CD4-positive, alpha-beta T cell (primary cell): ENCODE results near the gene TAPBP. TPM values are rescaled to one million over a fixed set of nuclear protein-coding genes. Genes with fewer than 3 reads are reported as not detected.

Experiments used
- ATAC-seq: fragments of 200-7000 bp; cut with Tn5 transposase; one replicate; pipeline ENCODE4 v1.10.0; 2022; ENCODE audit warnings: mild to moderate bottlenecking; ENCODE audit not compliant: poor library complexity
- CTCF ChIA-PET: fragments of 350-600 bp; sonication (Branson Sonifier 250); formaldehyde crosslinking; loops from one replicate; lab custom pipeline; 2021; ENCODE audit warnings: antibody characterized with exemption, inconsistent platforms; lab: Charles Lee
- POLR2A ChIA-PET: fragments of 350-600 bp; sonication (Branson Sonifier 250); formaldehyde crosslinking; loops from one replicate; lab custom pipeline; 2021; ENCODE audit warnings: antibody characterized with exemption, inconsistent platforms; lab: Charles Lee
- DNase-seq, 14 experiments: peaks; one replicate each; pipeline ENCODE4 v3.0.0-alpha.2; 2013 to 2020; ENCODE audit warnings: mixed read lengths in 2 of 14
- H3K27ac ChIP-seq, 2 donors: one replicate each; pipeline versions ENCODE4 v1.5.1 to v1.7.0; 2013; ENCODE audit warnings: low read length in 2 of 2, low read depth in 1 of 2, mild to moderate bottlenecking in 1 of 2
- H3K27me3 ChIP-seq, 2 experiments: 1 replicate in 1 of 2; 2 replicates in 1 of 2; pipeline versions ENCODE4 v1.6.1 to v1.7.0; 2013; ENCODE audit warnings: low read length in 2 of 2, control low read depth in 1 of 2, mild to moderate bottlenecking in 1 of 2, moderate library complexity in 1 of 2; ENCODE audit not compliant: insufficient read depth in 2 of 2, control insufficient read depth in 1 of 2
- H3K36me3 ChIP-seq: one replicate; pipeline ENCODE4 v1.6.1; 2013; ENCODE audit warnings: low read length, control low read depth; ENCODE audit not compliant: insufficient read depth
- H3K4me1 ChIP-seq: one replicate; pipeline ENCODE4 v1.6.1; 2013; ENCODE audit warnings: low read length, control low read depth; ENCODE audit not compliant: insufficient read depth
- H3K4me3 ChIP-seq: one replicate; pipeline ENCODE4 v1.5.1; 2013; ENCODE audit warnings: mild to moderate bottlenecking, low read length, moderate library complexity
- H3K9me3 ChIP-seq, 2 experiments: 1 replicate in 1 of 2; 2 replicates in 1 of 2; pipeline versions ENCODE4 v1.6.1 to v1.7.0; 2013; ENCODE audit warnings: low read length in 2 of 2, mild to moderate bottlenecking in 2 of 2, control low read depth in 1 of 2, moderate library complexity in 1 of 2; ENCODE audit not compliant: control insufficient read depth in 1 of 2, insufficient read depth in 1 of 2
- H3K27ac Mint-ChIP-seq: one replicate; pipeline ENCODE4 v1.8.0; 2020; ENCODE audit warnings: mixed read lengths
- H3K27me3 Mint-ChIP-seq: one replicate; pipeline ENCODE4 v1.8.0; 2021; ENCODE audit warnings: mixed read lengths
- H3K36me3 Mint-ChIP-seq: one replicate; pipeline ENCODE4 v1.8.0; 2021; ENCODE audit warnings: low read depth, mixed read lengths
- H3K4me1 Mint-ChIP-seq: one replicate; pipeline ENCODE4 v1.8.0; 2021; ENCODE audit warnings: low read depth, mixed read lengths
- H3K4me3 Mint-ChIP-seq: one replicate; pipeline ENCODE4 v1.8.0; 2020; ENCODE audit warnings: mild to moderate bottlenecking, mixed read lengths
- H3K9me3 Mint-ChIP-seq: one replicate; pipeline ENCODE4 v1.8.0; 2020; ENCODE audit warnings: mixed read lengths
- intact Hi-C, 2 experiments: fragments of 100-400 bp; cut with DNase I in 1 of 2; cut with micrococcal nuclease in 1 of 2; formaldehyde crosslinking; loops; one replicate each; pipeline versions ENCODE4 v1.15.1 to v1.9.0; 2023 to 2025; cut with DNase I, micrococcal nuclease
- total RNA-seq, 174 experiments: library from RNA in 2 of 174; stranded (reverse) in 2 of 174; gene quantifications; one replicate each; pipeline ENCODE4 v1.2.3 and lab custom pipeline; 2021 to 2026
- TF ChIP-seq, protein P1 (sequence below): fragments of 200-600 bp; IDR thresholded peaks from one replicate; pipeline ENCODE4 v1.8.0; 2022; ENCODE audit warnings: antibody characterized with exemption, mild to moderate bottlenecking

TAPBP gene
- total RNA-seq, 2 experiments from 2014 or later = 203 to 206 TPM

GRCh38 chr6:33339193-33339592 lies 25.3 kb upstream of the TAPBP start:
- Mint-ChIP-seq H3K9me3 (no peaks in the 10 kb centered on the region), H3K36me3 (no peaks in the 10 kb centered on the region), H3K27me3 (no peaks in the 10 kb centered on the region), H3K4me1 (peaks cover 26% of the 10 kb centered on the region), H3K4me3 (no peak overlapping the region), H3K27ac (no peak overlapping the region)
- POLR2A ChIA-PET = interaction anchor here (1.5 kb wide), 1 partner anchor 67 kb away, joined by 5 read pairs; the partner anchor contains the start of genes RPS18 and VPS52
- Histone ChIP-seq H3K27ac (no peak overlapping the region), H3K4me3 (no peak overlapping the region), H3K4me1 (peaks cover 35% of the 10 kb centered on the region), H3K36me3 (no peaks in the 10 kb centered on the region), H3K27me3 (no peaks in the 10 kb centered on the region), H3K9me3 (no peaks in the 10 kb centered on the region)
- TF ChIP-seq, protein P1, sequence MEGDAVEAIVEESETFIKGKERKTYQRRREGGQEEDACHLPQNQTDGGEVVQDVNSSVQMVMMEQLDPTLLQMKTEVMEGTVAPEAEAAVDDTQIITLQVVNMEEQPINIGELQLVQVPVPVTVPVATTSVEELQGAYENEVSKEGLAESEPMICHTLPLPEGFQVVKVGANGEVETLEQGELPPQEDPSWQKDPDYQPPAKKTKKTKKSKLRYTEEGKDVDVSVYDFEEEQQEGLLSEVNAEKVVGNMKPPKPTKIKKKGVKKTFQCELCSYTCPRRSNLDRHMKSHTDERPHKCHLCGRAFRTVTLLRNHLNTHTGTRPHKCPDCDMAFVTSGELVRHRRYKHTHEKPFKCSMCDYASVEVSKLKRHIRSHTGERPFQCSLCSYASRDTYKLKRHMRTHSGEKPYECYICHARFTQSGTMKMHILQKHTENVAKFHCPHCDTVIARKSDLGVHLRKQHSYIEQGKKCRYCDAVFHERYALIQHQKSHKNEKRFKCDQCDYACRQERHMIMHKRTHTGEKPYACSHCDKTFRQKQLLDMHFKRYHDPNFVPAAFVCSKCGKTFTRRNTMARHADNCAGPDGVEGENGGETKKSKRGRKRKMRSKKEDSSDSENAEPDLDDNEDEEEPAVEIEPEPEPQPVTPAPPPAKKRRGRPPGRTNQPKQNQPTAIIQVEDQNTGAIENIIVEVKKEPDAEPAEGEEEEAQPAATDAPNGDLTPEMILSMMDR = no peak
- intact Hi-C loops = no loop called here
- CTCF ChIA-PET = no interaction called here
- DNase-seq = no peak
- ATAC-seq = no peak

DNA sequence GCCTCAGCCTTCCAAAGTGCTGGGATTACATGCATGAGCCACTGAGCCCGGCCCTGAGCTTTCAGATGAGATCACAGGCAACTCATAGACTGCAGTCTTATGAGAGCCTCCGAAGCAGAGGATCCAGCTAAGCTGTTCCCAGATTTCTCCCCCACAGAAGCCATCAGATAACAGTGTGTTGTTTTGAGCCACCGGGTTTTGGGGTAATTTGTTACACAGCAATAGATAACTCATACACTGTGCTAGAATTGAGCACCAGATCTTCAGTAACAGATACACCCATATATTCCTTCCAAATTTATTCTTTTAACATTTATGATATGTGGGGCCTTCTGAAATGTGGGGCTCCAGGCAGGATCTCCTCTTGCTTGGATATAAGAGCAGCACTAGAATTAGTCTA lies 22.6 kb upstream of the TAPBP start:
- Histone ChIP-seq H3K9me3 (no peaks in the 10 kb centered on the region), H3K4me3 (no peak overlapping the region), H3K36me3 (no peaks in the 10 kb centered on the region), H3K27me3 (no peaks in the 10 kb centered on the region), H3K27ac (no peak overlapping the region), H3K4me1 (peaks cover 10% of the 10 kb centered on the region)
- H3K36me3 Mint-ChIP-seq = no peaks in the 10 kb centered on the region
- peaks cover 13% of the 10 kb centered on the region for H3K4me1 Mint-ChIP-seq
- no peak overlapping the region for H3K4me3 Mint-ChIP-seq
- POLR2A ChIA-PET = no interaction called here
- no peak for ATAC-seq
- H3K27me3 Mint-ChIP-seq = no peaks in the 10 kb centered on the region
- no peak for DNase-seq
- no peaks in the 10 kb centered on the region for H3K9me3 Mint-ChIP-seq
- TF ChIP-seq, protein P1 = no peak
- intact Hi-C loops = no loop called here
- CTCF ChIA-PET = interaction anchor here (1.5 kb wide), 1 partner anchor 9 kb away, joined by 3 read pairs; no protein-coding TSS in a partner anchor
- no peak overlapping the region for H3K27ac Mint-ChIP-seq

DNA sequence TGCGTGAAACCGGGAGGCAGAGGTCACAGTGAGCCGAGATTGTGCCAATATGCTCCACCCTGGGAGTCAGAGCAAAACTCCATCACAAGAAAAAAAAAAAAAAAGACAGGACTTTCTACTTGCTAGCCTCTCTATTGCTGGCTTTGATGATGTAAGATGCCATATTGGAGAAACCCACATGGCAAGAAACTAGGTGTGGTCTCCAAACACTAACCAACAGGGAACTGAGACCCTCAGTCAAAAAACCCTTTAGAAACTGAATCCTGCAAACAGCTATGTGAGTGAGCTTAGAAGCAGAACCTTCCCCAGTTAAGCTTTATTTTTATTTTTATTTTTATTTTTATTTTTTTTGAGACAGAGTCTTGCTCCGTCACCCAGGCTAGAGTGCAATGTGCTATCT lies 22.0 kb upstream of the TAPBP start:
- DNase-seq (no peak), ATAC-seq (no peak)
- H3K36me3 ChIP-seq = no peaks in the 10 kb centered on the region
- no peaks in the 10 kb centered on the region for H3K9me3 Mint-ChIP-seq
- H3K4me1 Mint-ChIP-seq = peaks cover 13% of the 10 kb centered on the region
- no peaks in the 10 kb centered on the region for H3K9me3 ChIP-seq
- H3K36me3 Mint-ChIP-seq = no peaks in the 10 kb centered on the region
- intact Hi-C loops = no loop called here
- TF ChIP-seq, protein P1 = no peak
- no peaks in the 10 kb centered on the region for H3K27me3 ChIP-seq
- no peak overlapping the region for H3K4me3 Mint-ChIP-seq
- H3K27ac ChIP-seq = no peak overlapping the region
- H3K27ac Mint-ChIP-seq = no peak overlapping the region
- POLR2A ChIA-PET = interaction anchor here (0.7 kb wide), 1 partner anchor 18 kb away, joined by 4 read pairs; no protein-coding TSS in a partner anchor
- no peaks in the 10 kb centered on the region for H3K27me3 Mint-ChIP-seq
- no peak overlapping the region for H3K4me3 ChIP-seq
- H3K4me1 ChIP-seq = peaks cover 7% of the 10 kb centered on the region
- CTCF ChIA-PET = interaction anchor here (1.5 kb wide), 1 partner anchor 9 kb away, joined by 3 read pairs; no protein-coding TSS in a partner anchor
